ENCODE measurements around the gene HS3ST1.

DNA sequence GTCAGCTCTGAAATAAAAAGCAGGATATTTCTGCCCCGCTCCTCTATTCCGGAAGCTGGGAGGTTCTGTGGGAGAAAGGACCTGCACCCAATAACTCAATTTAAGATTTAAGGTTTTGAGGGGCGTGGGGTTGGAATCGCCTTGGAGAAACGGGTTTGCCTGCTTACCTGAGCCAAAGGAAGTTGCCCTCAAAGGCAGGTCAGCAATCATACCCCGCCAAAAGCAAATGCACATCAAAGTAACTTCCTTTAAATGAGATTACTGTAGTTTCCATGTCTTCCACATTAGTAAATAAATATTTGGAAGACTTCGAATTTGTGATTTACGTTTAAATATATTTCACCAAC lies 978 bp upstream of the HS3ST1 start:
- no peak for TF ChIP-seq REST (IDR thresholded peaks at IDR 0.05; ENCODE audit: insufficient read depth in 1 of 2, low read depth in 2 of 2, low read length in 2 of 2)
- no peak for TF ChIP-seq TAF1 (IDR thresholded peaks at IDR 0.05; ENCODE audit: borderline replicate concordance, insufficient read depth, low read length)
